ENCODE data around the gene ATAD3C.
A peak's percentile ranks its signal among the peaks of the same experiment; 100 is the strongest.
"Not testable (repeated sequence)": the region's sequence is repeated elsewhere in the genome, so short reads cannot be mapped to it uniquely, and the experiment has no call there.

ATAD3C gene

DNA sequence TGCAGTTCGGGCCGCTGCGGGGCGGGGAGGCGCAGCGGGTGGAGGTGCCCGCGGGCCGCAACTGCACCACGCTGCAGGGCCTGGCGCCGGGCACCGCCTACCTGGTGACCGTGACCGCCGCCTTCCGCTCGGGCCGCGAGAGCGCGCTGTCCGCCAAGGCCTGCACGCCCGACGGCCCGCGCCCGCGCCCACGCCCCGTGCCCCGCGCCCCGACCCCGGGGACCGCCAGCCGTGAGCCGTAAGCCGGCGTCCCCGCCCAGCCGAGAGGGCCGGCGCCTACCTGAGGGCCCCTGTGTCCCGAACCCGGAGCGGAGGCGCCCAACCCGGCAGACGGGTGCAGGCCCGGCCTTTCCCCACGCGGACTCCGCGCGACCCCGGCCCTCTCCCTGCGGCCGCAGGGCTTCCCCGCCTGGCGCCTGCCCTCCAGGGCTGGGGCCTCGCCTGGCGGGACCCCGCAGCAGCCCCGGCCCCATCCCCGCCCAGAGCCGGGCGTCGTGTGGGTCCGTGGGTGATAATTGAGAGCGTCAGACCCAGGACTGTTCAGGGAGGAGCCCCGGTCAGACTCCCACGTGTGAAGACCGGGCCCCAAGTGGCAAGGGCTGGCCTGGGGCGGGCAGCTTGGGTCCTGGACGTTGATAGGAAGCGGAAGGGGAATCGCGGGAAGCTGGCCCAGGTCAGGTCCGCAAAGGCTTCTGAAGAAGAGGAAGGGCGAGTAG is 9.8 kb upstream of the ATAD3C start:
- DNase-seq: peak in 2 of 10 donors; percentile 7 to 85
- intact Hi-C loops (cut with DNase I): no loop called here

DNA sequence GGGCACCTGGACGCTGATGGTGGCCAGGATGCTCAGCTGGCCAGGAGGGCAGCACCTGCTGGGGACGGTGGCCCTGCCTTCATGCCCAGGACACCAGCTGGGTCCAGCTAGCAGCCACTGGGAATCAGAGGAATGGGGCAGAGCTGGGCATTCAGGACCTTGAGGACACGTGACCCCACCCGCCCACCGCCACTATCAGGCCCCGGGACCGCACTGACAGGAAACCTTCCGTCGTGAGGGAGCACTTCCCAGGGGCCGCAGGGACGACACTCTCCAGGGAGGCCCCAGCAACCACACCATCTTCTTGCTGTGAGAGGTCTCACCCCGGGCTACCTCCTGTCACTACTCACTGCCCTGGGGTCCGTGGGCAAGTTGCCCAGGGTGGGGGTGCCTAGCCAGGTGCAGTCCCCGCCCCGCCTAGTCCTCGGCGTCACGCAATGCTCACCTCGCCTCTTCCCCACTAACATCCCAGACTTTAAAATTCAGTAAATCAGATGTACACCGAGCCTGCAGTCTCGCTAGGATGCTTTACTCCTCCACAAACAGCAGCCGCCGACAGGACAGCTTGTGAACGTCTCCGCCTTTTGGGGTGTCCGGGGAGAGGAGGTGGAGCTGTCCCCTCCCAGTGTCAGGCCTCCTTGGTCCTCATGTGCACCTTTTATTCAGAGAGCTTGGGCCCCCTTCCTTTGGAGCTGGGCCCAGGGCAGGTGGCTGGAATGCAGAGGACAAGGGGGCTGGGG is 9.1 kb upstream of the ATAD3C start:
- intact Hi-C loops (cut with DNase I): no loop called here
- DNase-seq: peak in 1 of 10 donors; percentile 84

DNA sequence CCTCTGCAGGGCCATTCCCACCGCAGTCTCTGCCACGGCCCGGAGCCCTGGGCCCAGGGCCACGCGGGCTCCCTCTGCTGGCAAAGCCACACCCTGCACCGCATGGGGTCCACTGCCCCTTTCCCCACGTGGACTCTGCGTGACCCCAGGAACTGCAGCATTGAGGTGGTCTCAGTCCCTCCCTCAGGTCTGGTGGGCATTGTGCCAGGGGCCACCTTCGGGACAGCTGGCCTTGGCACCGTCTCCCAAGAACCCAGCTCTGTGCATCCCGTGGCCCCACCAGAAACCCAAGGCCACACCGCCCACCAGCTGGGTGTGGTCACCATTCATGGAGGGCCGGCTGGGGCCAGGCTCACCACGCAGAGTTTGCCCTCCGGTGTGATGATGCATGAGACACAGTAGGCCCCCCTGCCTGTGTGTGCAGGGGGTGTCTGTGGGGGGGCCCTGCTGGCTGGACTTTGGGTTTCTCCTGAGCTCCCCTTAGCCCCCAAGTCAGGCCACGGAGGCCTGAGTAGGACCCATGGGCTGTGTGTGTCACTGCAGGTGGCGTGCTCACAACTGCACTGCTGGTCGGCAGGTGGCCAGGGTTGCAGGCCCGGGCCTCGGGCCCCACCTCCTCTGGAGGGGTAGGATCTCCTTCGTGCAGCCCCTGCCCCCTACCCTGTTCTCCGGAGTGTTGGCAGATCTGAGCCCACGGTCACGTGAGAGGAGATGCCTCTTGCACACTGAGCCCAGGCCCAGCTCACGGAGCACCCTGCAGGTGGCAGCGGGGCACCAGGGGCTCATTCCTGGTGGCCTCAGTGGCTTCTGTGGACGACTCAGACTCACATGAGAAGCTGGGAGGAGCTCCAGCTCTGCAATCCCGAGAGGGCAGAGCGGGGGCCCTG is 8.2 kb upstream of the ATAD3C start:
- intact Hi-C loops (cut with DNase I): no loop called here
- DNase-seq: peak in 6 of 10 donors; percentile 38 to 92 (median 74)

DNA sequence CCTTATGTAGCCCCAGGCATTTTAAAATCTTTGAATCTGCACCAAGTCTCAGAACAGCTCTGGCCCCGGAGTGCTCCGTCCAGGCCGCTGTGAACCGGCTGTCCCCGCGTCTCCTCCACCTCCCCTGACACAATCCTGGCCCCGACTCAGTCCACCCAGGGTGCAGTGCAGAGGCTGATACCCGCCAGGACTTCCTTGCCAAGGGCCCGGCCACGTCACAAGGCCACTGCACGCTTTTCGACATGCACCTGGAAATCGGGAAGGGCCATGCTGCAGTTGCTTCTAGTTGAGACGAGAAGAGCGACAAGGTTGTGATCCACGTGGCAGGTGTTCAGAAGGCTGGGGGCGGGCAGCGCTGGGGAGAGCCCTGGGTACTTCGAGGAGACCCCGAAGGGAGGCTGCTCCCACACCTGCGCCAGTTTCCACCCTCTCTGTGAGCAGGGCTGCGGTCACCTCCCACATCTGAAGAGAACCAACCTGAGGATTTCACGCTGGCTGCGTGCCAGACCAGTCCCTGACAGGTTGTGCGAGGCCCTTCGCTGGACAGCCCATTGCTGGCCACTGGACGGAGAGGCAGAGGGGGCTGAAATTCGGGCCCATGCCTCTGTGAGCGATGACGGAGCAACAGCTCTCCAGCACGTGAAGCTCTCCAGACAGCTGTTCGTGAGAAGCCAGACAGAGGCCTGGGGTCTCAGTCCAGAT is 7.3 kb upstream of the ATAD3C start:
- DNase-seq: peak in 2 of 10 donors; percentile 13 to 87
- intact Hi-C loops (cut with DNase I): no loop called here

DNA sequence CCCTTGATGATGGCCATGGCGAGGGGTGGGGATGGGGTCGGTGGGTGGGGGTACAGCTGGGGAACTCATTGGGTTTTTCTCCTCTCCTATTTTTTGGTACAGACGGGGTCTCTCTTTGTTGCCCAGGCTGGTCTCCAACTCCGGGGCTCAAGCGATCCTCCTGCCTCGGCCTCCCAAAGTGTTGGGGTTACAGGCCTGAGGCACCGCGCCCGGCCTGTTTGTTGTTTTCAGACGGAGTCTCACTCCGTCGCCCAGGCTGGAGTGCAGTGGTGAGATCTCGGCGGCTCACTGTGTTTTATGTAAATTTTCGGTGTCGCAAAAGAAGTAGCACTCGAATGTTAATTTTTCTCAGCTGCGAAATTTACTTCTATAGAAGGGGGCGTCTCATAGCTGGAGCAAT is 2.9 kb upstream of the ATAD3C start:
- DNase-seq; intact Hi-C loops (cut with DNase I): not testable (repeated sequence)

DNA sequence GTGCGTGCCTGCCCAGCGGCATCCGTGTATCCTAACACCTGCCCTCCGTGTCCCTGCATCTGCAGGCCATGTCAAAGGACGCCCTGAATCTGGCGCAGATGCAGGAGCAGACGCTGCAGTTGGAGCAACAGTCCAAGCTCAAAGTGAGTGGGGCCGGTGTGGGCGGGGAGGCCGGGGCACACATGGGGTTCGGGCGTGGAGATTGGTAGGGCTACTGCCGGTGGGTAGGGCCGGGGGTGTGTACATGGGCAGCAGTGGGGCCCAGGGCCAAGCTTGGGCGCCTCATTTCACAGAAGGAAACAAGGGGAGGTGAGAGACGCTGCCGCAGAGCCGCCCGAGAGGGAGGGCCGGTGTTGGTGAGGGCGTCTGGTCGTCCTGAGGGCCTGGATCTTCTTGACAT is 1.1 kb downstream of the ATAD3C start:
- intact Hi-C loops (cut with DNase I); DNase-seq: not testable (repeated sequence)

DNA sequence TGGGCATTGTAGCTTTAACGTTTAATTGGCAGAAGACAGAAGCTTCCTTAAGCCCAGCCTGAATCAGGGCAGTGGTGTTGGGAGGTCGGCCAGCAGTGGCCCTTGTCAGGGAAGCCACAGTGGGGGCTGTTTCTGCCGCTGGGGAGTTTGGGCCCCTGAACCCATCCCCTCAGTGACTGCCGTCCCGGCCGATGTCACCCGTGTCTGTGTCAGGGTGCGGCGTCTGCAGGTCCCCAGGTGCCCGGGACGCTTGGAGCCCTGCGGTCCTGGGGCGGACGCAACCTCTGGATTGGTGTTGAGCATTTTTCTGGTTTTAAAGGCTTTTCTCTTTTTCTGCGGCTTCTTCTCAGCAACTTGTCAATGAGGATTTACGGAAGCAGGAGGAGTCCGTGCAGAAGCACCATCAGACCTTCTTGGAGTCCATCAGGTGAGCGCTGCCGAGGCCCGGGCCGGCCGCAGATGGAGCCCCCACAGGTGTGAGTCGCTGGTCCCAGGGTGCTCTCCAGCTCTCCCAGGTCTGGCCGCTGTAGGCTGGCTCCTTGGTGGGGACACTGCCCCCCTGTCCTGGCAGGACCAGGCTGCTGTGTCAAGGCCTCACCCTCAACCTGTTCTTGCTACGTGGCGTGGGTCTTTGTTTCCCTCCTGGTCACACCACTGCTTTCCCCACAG is 2.3 kb downstream of the ATAD3C start:
- peak in 2 of 10 donors; percentile 78 to 84 for DNase-seq
- intact Hi-C loops (cut with DNase I): no loop called here

DNA sequence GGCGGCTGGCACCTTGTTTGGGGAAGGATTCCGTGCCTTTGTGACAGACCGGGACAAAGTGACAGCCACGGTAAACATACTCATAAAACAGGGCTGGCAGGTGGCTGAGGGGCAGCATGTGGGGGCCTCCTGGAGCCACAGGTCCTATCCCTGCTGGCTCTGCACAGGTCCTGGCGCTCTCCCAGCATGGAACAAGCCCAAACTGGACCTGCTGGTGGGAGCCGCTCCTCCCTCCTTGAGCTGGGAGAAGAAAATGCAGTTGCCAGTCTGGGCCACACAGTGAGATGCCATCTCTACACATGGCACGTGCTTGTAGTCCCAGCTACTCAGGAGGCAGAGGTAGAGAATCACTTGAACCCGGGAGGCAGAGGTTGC is 2.9 kb downstream of the ATAD3C start:
- DNase-seq; intact Hi-C loops (cut with DNase I): not testable (repeated sequence)

DNA sequence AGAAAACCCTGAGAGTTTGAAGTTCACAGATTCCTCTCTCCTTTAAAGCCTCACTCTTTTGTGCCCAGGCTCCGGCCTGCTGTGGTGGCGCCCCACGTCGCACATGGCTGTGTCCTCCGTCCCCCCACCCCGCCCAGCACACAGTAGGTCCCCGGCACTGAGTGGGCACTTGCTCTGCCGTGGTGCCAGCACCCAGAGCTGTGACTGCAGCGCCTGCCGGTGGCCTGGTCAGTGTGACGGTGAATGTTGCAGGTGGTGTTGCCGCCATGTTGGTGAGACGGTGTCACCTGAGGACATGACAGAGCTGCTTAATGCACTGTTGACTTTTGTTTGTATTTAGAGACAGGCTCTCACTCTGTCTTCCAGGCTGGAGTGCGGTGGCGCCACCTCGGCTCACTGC is 3.4 kb downstream of the ATAD3C start:
- no peak for DNase-seq
- intact Hi-C loops (cut with DNase I): no loop called here

DNA sequence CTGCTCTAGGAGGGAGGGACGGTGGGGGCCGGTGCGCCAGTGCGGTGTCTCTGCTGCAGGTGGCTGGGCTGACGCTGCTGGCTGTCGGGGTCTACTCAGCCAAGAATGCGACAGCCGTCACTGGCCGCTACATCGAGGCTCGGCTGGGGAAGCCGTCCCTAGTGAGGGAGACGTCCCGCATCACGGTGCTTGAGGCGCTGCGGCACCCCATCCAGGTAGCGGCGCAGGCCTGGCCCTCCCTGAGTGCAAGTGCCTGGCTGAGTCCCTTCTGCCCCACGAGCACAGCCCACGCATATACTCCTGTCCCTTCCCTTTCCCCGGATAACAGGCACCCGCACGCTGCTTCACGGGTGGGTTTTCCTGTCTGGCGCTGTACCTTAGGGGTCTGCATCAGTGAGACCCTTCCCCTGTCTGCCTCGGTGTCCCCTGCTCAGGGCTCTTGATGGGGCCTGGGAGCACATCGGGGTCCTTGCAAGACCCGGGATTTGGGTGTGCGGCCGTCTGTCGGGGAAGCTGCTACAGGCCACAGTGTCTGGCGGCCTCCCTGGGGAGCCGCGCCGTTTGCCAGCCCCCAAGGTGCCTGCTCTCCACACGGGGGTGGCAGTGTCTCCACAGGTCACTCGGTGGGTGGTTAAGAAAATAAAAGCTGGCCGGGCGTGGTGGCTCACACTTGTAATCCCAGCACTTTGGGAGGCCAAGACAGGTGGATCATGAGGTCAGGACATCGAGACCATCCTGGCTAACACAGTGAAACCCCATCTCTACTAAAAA is 5.0 kb downstream of the ATAD3C start:
- DNase-seq: peak in 1 of 10 donors; percentile 77
- intact Hi-C loops (cut with DNase I): not testable (repeated sequence)

DNA sequence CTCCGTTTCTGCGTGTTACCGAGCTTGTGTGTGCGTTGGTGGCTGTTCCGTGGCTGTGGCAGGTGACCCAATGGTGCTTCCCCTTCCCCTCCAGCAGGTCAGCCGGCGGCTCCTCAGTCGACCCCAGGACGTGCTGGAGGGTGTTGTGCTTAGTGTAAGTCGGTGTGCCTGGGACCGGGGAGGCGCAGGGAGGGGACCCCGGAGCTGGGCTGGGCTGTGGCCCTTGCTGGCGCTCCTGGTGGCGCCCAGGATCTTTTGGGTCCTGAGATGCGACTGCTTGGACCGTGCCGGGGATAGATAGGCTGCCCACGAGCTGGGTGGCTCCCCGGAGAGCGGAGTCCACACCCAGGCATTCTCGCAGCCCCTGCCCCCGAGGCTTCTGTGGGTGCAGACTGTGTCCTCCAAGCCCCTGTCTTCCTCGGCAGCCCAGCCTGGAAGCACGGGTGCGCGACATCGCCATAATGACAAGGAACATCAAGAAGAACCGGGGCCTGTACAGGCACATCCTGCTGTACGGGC is 5.9 kb downstream of the ATAD3C start:
- intact Hi-C loops (cut with DNase I): no loop called here
- peak in 1 of 10 donors; percentile 74 for DNase-seq

DNA sequence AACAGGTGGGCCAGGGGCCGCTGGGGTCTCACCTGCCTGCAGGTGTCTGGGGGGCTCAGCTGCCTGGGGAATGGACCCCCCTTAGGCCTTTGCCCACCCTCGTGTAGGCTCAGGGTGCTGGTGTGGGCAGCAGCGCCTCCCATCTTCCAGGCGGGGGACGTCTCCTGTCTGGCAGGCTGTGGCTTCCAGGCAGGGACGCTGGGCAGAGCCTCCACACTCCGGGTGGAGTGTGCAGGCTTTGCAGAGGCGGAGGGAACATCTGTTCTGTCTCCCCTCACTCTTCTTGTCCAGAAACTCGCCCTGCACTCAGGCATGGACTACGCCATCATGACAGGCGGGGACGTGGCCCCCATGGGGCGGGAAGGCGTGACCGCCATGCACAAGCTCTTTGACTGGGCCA is 6.4 kb downstream of the ATAD3C start:
- DNase-seq; intact Hi-C loops (cut with DNase I): not testable (repeated sequence)

DNA sequence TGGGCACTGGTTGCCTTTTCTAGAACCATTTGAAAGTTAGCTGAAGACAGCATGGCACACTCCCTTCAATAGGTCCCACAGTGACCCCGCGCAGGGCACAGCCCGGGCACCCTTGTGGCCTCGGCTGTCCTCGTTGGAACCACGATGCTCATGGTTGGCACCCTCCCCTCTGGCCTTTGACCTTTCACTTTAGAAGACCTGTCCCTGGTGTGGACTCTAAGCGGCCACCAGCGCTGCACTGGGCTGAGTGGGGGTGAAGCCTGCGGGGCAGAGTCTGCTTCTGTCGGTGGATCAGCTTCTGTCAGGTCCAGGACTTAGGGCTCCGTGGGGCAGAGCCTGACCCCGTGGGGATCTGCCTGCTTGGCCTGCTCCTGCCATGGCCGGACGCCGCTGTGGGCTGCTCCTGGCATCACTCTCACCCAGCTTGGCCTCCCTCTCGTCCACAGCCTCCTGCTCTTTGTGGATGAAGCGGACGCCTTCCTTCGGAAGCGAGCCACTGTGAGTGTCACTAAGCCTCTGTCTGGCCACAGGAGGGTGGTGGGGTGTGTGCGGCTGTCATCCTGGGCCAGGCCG is 7.3 kb downstream of the ATAD3C start:
- DNase-seq; intact Hi-C loops (cut with DNase I): not testable (repeated sequence)

DNA sequence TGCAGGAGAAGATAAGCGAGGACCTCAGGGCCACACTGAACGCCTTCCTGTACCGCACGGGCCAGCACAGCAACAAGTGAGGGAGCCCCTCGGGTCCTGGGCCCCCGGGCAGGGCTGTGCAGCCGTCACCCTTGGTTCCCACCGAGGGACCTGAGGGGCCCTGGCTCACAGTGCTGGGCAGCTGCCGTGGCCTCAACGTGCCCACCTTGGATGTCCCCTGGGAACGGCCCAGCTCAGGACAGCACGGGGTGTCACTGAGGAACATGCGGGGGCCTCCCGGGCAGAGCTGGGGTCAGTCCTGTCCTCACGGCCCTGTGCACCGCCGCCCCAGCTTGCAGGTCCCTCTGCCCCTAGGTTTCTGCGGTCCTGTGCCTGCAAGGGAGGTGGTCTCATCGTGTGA is 9.7 kb downstream of the ATAD3C start:
- intact Hi-C loops (cut with DNase I); DNase-seq: not testable (repeated sequence)

DNA sequence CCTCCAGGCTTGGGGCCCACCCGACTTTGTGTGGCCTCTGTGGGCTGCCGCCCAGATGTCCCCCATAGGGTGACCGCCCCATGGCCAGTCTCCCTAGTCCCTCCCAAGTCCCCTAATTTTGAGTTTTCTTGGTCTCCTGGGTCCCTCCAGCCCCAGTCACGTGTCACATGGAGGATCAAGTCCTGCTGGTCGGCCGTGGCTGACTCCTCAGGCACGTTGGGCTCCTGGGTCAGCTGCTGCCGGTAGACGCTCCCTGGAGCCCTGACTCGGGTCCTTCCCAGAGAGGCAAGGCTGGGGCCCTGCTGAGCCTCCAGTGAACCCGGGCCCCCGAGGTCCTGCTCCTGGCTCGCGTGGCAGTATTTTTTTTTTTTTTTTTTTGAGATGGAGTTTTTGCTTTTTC is 10.2 kb downstream of the ATAD3C start:
- intact Hi-C loops (cut with DNase I); DNase-seq: not testable (repeated sequence)

DNA sequence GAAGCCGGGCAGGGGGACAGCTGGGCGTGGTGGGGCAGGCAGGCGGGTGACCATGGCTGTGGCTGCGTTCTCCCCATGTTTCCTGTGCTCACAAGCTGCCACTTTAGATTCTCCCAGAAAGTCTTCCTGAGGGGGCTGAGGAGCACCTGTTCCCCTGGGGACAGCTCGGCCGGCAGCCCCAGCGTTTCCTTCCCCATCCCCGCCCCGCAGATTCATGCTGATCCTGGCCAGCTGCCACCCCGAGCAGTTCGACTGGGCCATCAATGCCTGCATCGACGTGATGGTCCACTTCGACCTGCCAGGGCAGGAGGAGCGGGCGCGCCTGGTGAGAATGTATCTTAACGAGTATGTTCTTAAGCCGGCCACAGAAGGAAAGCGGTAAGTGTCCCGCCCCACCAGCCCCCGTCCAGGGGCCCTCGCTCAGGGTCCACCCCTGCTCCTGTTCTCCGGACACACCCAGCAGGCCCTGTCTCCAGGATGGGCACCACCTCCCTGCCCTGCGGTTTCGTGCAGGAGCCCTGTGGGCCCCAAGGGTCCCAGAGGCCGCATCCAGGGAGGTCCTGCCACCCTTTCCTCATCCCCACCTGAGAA is 11.1 kb downstream of the ATAD3C start:
- intact Hi-C loops (cut with DNase I): no loop called here
- DNase-seq: no peak

DNA sequence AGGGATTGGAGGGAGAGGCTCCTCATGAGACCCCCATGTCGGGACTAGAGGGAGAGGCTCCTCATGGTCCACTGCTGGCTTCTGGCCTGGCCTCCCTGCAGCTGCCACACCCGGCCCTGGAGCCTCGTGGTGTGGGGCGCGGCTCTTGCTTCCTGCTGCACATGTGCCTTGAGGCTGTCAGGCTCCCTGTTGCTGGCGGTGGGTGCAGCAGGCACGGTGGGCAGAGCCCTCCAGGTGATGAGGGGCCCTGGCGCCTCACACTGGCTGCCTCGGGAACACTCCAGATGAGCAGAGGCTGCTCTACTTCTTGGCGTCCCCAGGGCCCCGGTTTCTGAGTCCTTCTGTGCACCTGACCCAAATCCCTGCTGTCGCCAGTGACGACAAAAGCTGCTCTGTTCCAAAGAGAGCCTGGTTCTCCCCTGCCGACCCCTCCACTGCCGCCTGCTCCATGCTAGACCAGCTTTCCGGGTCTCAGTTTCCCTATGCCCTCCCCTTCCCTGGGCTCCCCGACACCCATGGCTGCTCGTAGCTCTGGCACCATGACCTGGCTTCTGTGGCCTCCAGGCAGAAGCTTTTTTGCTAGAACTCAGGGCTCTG is 12.3 kb downstream of the ATAD3C start:
- no peak for DNase-seq
- intact Hi-C loops (cut with DNase I): no loop called here
